ENCODE results near the gene TMEM42. TPM values are rescaled to one million over a fixed set of nuclear protein-coding genes. Genes with fewer than 3 reads are reported as not detected.

Gene TMEM42
- total RNA-seq, 2 donors from 2014 or later = 19.1 to 27.1 TPM

DNA sequence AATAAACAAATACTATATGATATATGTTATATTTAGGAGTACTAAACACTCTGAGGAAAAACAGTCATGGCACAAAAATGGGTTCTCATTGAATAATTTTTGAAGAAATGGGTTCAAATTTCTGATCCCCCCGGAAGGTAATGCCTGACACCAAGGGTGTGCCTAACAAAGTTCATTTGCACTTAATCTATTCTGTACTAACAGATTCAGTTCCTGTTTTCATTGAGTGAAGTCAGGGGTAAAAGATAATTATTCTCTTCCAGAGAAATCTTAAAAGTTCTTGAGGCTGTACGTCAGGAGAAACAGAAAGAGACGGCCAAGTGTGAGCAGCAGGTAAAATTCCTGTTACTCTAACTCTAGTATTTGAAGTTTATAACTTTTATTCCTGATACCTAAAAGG, 34.5 kb upstream of the TMEM42 start:
- no peak for TF ChIP-seq POLR2A (IDR thresholded peaks at IDR 0.05)
- TF ChIP-seq, protein P1, sequence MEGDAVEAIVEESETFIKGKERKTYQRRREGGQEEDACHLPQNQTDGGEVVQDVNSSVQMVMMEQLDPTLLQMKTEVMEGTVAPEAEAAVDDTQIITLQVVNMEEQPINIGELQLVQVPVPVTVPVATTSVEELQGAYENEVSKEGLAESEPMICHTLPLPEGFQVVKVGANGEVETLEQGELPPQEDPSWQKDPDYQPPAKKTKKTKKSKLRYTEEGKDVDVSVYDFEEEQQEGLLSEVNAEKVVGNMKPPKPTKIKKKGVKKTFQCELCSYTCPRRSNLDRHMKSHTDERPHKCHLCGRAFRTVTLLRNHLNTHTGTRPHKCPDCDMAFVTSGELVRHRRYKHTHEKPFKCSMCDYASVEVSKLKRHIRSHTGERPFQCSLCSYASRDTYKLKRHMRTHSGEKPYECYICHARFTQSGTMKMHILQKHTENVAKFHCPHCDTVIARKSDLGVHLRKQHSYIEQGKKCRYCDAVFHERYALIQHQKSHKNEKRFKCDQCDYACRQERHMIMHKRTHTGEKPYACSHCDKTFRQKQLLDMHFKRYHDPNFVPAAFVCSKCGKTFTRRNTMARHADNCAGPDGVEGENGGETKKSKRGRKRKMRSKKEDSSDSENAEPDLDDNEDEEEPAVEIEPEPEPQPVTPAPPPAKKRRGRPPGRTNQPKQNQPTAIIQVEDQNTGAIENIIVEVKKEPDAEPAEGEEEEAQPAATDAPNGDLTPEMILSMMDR (IDR thresholded peaks at IDR 0.05) = no peak
- no peak for TF ChIP-seq POLR2AphosphoS5 (IDR thresholded peaks at IDR 0.05)
- 91% methylated on average over 3 of the region's 3 CpGs for whole genome bisulfite sequencing
- Histone ChIP-seq H3K4me3 (no peak overlapping the region), H3K27ac (no peak overlapping the region), H3K36me3 (no peaks in the 10 kb centered on the region), H3K4me1 (replicated peaks) (no peaks in the 10 kb centered on the region), H3K9me3 (no peaks in the 10 kb centered on the region), H3K27me3 (replicated peaks; ENCODE audit: insufficient read depth) (no peaks in the 10 kb centered on the region)
- no peak for DNase-seq (ENCODE audit: low spot score)
- intact Hi-C loops (cut with DNase I) = no loop called here

DNA sequence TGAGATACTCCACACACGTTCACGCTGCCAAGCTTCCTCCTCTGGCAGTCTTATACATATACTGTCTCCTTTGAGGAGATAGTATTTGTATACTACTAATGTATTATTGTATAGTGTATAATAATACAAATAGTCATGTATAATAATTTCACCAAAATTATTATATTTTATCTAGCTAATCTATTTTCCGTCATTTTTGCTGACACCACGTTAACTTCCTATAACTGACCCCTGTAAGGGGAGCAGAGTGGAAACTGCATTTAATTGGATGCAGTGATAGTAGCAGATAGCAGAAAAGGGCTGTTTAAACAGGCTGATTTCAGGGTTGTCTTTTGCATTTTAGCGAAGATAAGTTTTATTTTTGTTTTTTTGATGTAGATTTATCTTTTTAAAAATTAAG, 30.5 kb upstream of the TMEM42 start:
- no peak overlapping the region for H3K27ac ChIP-seq
- WGBS = 97% methylated on average over 5 of the region's 5 CpGs
- intact Hi-C loops (cut with DNase I) = no loop called here
- H3K27me3 ChIP-seq (replicated peaks; ENCODE audit: insufficient read depth) = no peaks in the 10 kb centered on the region
- H3K4me1 ChIP-seq (replicated peaks) = no peaks in the 10 kb centered on the region
- DNase-seq (ENCODE audit: low spot score) = no peak
- no peak overlapping the region for H3K4me3 ChIP-seq
- H3K36me3 ChIP-seq = no peaks in the 10 kb centered on the region
- H3K9me3 ChIP-seq = no peaks in the 10 kb centered on the region
- TF ChIP-seq POLR2AphosphoS5 (IDR thresholded peaks at IDR 0.05) (no peak), POLR2A (IDR thresholded peaks at IDR 0.05) (no peak)
- TF ChIP-seq, protein P1 (IDR thresholded peaks at IDR 0.05) = no peak

DNA sequence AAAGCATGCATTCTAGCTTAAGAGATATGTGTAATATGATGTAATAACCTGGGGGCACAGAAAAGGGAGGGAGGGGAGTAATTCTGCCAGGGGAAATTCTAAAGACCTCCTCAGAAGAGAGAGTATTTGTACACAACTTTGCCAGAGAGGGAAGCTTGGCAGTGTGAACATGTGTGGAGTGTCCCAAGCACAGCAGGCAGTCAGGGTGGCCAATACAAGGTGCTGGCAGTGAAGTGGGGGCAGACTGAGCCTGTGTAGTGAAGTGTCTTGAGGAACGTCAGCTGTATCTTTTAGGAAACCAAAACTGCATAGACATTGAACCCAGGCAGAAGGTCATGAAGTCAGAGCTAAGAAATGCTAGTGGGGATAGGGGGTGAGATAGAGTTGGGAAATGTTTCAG, 29.7 kb upstream of the TMEM42 start:
- Histone ChIP-seq H3K27ac (no peak overlapping the region), H3K36me3 (no peaks in the 10 kb centered on the region), H3K4me3 (no peak overlapping the region), H3K9me3 (no peaks in the 10 kb centered on the region), H3K27me3 (replicated peaks; ENCODE audit: insufficient read depth) (no peaks in the 10 kb centered on the region), H3K4me1 (replicated peaks) (no peaks in the 10 kb centered on the region)
- intact Hi-C loops (cut with DNase I) = no loop called here
- WGBS = 100% methylated on average over 1 of the region's 1 CpG
- no peak for DNase-seq (ENCODE audit: low spot score)
- TF ChIP-seq POLR2AphosphoS5 (IDR thresholded peaks at IDR 0.05) (no peak), POLR2A (IDR thresholded peaks at IDR 0.05) (no peak)
- TF ChIP-seq, protein P1 (IDR thresholded peaks at IDR 0.05) = no peak

DNA sequence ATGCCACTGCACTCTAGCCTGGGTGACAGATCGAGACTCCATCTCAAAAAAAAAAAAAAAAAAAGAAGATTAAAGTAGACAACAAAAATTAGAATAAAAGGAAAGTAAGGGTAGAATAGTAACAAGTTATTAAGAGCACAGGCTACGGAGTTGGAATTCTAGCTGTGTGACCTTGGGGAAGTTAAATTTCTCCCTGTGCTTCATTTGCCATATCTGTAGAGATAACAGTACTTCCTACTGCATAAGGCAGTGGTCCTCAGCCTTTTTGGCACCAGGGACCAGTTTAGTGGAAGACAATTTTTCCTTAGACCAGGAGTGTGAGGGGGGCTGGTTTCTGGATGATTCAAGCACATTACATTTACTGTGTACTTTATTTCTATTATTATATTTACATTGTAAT, 28.7 kb upstream of the TMEM42 start:
- DNase-seq (ENCODE audit: low spot score) = no peak
- TF ChIP-seq, protein P1 (IDR thresholded peaks at IDR 0.05) = no peak
- no peak for TF ChIP-seq POLR2A (IDR thresholded peaks at IDR 0.05)
- TF ChIP-seq POLR2AphosphoS5 (IDR thresholded peaks at IDR 0.05) = no peak
- no peak overlapping the region for H3K4me3 ChIP-seq
- H3K9me3 ChIP-seq = no peaks in the 10 kb centered on the region
- intact Hi-C loops (cut with DNase I) = no loop called here
- no peaks in the 10 kb centered on the region for H3K4me1 ChIP-seq (replicated peaks)
- no peaks in the 10 kb centered on the region for H3K27me3 ChIP-seq (replicated peaks; ENCODE audit: insufficient read depth)
- WGBS = 96% methylated on average over 2 of the region's 2 CpGs
- no peaks in the 10 kb centered on the region for H3K36me3 ChIP-seq
- H3K27ac ChIP-seq = no peak overlapping the region

DNA sequence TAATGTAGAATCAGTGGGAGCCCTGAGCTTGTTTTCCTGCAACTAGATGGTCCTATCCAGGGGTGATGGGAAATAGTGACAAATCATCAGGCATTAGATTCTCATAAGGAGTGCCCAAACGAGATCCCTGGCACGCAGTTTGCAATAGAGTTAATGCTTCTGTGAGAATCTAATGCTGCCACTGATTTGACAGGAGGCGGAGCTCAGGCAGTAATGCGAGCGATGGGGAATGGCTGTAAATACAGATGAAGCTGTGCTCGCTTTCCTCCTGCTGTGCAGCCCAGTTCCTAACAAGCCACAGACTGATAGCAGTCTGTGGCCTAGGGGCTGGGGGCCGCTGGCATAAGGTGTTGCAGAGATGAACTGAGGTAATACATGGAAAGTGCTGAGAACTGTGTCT, 28.3 kb upstream of the TMEM42 start:
- no peaks in the 10 kb centered on the region for H3K9me3 ChIP-seq
- intact Hi-C loops (cut with DNase I) = no loop called here
- no peak overlapping the region for H3K4me3 ChIP-seq
- DNase-seq (ENCODE audit: low spot score) = no peak
- no peaks in the 10 kb centered on the region for H3K27me3 ChIP-seq (replicated peaks; ENCODE audit: insufficient read depth)
- TF ChIP-seq POLR2AphosphoS5 (IDR thresholded peaks at IDR 0.05) (no peak), POLR2A (IDR thresholded peaks at IDR 0.05) (no peak)
- TF ChIP-seq, protein P1 (IDR thresholded peaks at IDR 0.05) = no peak
- no peaks in the 10 kb centered on the region for H3K4me1 ChIP-seq (replicated peaks)
- no peaks in the 10 kb centered on the region for H3K36me3 ChIP-seq
- no peak overlapping the region for H3K27ac ChIP-seq
- WGBS = 74% methylated on average over 7 of the region's 7 CpGs
